ENCODE measurements around the gene RRM2.
"Not testable (repeated sequence)": the region's sequence is repeated elsewhere in the genome, so short reads cannot be mapped to it uniquely, and the experiment has no call there.

The RRM2 gene

DNA sequence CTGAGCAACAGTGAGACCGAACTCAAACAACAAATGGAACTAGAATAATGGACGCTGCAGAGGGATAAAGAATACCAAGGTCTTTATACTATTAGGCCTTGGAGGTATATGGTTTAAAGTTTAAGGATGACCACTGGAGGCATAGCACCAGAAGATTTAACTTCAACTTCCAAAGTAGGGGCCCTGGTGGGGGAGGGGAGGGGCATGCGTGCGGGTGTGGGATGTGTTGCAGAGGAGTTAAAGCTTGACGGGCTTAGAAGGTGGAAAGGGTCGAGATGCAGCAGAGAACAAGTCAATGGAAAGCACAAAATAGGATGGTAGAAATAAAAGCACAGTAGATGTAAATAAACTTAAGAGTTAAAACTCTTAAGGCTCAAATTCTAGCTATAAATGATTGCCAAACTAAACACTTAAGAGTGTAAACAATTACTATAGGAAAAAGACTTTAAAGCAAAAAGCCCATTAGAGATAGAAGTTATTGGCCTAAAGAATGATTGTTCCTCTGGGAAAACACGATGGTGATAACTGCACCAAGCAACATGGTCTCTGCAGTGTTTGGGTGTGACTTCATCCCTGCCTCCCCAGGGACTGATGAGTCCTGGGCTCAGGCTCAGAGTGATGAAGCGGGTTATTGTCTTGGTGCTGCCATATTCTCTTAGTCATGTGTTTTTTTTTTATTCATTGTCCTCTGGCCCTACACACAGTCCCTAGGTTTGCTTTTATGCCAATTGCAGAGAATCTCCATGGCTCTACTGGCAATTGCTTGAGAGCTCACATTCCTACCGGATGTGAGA lies 13.0 kb downstream of the RRM2 start:
- DNase-seq, result no peak

DNA sequence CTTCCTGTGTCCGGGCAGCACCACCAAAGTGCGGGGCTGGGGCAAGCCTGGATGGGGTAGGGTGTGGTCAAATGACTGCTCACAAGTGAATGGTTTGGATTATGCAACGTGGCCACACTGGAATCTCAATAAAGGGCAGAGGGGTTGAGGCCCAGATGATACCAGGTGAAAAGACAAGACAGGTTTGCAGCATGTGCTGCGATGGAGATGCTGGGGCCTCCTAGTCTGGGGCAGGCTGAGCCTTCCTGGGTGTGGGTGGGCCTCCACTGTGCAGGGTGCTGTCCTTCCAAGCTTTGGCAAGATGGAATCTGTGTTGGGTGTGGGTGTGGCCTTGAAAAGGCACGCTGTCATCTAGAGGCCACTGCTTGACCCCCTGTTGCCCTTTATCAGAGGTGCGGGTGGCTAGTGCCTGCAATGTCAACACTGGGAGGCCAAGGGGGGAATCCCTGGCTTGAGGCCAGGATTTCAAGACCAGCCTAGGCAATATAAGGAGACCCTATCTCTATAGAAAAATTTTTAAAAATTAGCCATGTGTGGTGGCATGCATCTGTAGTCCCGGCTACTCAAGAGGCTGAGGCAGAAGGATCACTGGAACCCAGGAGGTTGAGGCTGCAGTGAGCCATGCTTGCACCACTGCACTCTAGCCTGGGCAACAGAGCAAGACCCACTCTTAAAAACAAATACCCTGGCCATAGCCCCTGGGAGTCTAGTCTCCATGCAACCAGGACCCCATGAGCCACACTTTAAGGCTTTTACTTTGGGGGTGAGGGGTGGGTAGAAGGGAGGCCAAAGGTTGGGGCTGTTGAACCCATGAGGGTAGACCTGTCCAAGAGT lies 13.8 kb downstream of the RRM2 start:
- DNase-seq, result no peak

DNA sequence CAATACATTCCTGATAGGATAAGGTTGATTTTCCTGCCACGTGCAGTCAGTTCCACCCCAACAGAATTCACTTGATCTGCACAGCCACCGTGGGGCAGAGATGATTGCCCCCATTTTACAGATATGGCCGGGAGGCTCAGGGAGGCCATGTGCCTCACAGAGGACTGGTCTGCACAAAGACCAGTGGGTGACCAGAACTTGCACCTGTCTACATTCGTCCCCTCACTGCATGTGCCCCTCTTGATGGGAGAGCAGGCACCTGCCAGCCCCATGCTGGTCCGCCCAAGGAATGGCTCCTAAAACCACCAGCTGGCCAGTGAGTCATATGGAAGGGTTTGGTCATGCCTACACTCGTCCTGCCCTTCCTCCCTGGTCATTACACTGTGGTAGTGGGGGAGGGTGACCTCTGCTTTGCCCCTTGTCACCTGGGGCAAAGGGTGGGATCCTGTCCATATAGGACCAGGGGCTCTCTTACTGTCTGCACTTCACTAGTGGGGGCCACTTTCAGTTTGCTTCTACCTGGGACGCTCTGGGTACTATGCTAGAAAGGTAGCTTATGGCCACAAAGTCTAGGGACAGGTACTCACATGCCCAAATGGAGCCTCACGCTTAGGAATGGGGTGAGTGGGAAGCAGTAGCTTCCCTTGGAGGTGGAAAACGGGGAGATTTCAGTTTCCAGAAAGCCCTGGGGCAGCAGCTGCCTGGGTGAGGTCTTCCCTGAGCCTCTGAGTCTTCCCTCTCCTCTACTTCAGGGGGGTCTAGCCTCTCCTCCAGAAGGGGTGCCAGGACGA lies 14.7 kb downstream of the RRM2 start:
- DNase-seq, result no peak

DNA sequence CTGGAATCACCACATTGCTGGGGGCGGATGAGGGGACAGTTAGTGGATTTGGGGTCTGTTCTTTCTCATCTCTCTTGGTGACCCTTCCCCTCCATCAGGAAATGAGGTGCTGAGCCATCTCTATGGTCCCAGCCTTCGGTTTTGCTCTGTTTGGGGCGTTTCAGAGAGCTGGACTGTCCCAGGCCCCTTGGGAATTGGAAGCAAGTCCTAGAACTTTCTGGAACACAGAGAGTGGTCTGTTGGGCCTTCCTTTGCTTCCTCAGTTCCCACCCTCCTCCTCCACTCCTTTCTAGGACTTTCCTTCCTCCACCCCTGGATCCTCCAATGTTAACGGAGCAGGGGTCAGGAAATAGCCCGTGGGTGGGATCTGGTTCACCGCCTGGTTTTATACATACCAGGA lies 17.0 kb downstream of the RRM2 start:
- DNase-seq, result no peak

DNA sequence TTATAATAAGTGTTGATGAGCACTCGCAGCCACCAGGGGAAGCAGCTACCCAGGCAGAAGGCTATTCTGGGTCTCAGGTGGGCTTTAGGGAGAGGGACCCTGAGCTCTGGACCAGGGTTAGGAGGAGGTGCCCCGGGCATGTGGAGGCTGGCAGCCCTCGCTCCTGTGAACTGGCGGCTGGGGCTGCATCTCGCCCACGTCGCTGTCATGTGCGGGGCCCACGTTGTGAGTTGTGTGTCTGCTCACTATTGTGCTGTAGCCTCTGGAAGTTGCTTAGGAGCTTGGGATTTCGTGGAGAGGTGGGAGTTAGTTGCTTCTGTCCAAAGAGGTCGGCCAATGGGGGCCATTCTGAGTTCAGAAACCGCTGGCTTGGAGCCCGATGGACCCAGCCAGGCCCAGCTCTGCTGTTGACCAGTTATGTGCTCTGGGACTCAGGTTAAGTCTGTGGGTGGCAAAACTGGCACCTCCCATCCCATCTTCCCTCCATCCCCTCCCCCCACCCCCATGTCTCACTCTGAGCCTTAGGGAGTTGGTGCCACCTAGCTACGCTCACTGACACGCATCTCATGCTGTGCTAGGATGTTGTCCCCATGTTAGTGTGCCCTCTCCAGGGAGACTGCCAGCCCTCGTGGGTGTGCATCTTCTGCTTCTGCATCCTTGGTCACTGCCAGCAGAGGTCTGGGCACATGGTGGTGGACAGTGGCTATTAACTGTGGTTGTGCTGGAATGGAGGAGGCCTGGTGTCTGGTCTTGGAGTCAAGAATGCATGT lies 18.5 kb downstream of the RRM2 start:
- DNase-seq, result no peak

DNA sequence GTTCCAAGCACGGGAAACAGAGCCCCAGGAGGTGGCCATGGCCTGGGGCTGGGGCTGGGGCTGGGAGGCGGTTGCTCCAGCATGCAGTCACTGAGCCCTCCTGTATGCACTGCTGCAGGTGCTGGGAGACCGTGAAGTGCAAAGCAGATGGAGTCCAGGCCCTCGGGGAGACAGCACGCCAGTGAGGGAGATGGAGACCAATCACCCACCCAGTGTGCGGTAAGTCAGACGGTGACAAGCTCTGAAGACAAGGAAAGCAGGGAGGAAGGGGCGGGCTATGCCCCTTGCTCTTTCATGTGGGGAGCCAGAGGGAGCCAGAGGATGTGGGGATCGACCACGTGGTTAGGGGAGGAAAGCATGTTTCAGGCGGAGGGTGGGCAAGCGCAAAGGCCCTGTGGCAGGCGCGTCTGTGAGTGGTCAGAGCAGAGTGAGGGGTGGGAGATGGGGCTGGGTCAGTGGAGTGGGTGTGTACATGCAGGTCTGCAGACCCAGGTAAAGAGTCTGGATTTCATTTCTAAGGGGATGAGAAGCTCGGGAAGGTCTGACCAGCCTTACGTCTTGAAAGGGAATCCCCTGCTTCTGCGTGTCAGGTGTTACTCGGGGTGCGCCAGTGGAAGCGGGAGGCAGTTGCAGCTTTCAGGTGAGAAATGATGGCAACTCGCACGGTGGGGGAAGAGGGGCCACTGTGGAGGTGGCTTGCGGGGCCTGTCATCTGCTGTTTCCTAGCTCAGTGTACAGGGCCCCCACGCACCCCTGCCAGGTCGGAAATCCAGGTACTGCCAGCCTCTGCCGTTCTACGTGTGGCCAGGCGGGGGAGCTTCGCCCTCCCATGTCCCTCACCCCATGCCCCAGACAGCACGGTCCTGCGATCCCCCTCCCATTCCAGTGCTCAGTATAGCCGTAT lies 19.4 kb downstream of the RRM2 start:
- peak in 1 of 4 experiments; percentile 8 for DNase-seq

DNA sequence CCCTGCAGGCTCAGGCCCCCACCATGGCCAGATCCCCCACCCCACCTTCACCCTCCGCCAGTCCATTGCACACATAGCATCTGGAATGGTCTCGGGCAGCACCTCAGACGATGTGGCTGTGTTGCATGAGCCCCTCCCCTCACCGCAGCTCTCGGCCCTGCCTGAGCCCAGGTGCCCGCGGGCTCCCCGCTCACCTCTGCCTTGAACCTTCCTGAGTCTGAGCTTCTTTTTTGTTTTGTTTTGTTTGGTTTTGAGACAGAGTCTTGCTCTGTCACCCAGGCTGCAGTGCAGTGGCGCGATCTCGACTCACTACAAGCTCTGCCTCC lies 20.1 kb downstream of the RRM2 start:
- DNase-seq, result no peak

DNA sequence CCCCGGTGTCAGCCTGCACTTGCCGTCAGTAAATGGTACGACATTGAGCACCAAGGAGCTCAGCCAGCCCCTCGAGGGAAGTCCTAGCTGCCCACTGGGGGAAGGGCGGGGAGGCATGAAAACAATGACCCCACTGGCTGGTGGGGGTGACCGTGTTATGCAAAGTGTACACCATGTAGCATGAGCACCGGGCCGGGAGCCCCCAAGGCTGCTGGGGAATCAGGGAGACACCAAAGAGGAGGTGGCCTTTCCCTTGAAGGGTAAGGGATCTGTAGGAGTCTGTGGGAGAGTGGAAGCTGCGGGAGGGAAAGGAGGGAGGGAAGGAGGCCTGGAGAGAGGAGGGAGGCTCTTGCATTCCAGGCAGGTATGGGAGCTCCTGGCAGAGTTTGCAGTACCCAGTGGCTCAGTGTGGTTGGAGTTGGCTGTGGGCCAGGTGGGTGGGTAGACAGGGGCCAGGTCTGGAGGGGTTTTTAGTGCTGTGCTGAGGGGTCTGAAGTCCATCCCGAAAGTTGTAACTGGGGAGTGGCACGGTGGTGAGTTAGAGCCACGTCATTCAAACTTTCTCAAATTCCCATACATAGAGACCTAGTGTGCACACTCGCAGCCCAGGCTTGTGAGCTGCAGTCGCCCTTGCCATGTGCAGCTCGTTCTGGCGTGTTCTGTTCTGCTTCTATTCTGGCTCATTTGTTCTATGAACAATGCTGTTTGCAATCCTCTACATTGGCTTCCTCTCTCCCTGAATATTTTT lies 22.4 kb downstream of the RRM2 start:
- no peak for DNase-seq

DNA sequence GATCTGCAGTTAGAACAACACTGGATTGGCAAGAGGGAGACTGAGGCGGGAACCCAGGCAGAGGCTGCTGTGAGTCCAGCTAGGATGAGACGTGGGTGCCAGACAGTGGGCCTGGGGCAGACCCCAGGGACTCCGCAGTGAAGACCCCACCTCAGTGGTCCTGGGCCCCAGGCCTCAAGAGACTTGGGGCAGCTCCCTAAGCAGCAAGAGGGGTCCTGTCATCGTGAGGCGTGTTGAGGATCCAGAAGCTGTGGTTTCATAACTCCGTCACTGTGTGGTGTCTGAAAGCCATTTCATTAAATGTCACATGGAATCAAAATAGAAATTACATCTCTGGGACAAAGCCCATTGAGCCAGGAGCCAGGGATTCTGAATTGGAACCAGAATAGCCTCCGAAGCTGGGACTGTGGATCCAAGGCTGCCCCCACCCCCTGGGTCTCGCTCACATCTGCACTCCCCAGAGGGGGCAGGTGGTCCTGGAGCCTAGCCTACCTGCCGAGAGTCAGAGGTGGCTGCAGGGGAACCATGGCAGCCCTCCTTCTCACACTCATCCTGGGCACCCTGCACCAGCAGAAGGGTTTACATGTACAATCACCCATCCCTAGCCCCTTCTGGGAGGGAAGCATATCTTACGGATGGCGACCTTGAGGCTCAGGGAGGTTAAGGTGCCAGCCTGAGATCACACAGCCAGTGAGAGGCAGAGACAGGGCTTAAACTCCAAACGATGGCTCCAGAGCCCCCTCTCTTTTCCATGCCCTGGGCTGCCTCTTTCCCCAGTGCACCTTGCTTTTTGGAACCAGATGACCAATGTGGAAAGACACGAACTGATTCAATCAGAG lies 23.2 kb downstream of the RRM2 start:
- DNase-seq, result no peak

DNA sequence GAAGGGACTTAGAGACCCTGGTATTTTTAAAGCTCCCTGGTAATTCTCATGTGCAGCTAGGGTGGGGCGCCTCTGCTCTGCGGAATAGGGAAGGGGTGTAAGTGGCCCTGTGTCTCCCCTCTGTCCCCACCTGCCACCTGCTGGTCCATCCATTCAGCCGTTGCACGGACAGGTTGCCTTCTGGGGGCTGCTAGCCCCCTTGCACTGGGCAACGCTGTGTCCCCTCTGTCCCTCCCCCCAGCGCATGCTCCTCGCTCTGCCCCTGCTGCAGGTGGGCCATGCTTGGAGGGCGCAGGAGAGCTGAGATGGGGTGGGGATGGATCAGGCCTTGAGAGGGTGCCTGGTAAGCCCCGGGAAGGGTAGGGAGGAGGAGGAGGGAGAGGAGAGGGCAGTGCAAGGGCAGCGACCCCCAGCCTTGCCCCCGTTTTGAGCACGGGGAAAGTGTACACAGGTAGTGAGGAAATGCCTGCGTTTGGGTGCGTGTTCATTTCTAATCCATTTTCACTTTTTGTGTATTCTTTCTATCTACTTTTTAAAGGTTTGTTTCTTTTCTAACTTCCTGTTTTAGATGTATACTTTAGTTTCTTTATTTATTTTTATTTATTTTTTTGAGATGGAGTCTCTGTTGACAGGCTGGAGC lies 23.9 kb downstream of the RRM2 start:
- DNase-seq, result no peak

DNA sequence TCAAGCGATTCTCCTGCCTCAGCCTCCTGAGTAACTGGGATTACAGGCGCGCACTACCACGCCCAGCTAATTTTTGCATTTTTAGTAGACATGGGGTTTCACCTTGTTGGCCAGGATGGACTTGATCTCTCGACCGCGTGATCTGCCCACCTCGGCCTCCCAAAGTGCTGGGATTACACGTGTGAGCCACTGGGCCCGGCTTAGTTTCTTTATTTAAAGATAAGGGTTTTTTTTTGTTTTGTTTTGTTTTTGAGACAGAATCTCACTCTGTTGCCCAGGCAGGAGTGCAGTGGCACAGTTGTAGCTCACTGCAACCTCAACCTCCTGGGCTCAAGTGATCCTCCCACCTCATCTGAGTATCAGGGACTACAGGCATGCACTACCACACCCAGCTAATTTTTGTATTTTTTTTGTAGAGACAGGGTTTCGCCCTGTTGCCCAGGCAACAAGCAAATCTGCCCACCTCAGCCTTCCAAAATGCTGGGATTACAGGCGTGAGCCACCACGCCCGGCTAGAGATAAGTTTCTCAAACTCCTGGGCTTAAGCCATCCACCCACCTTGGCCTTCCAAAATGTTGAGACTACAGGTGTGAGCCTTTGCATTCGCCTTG lies 24.6 kb downstream of the RRM2 start:
- not testable (repeated sequence) for DNase-seq

DNA sequence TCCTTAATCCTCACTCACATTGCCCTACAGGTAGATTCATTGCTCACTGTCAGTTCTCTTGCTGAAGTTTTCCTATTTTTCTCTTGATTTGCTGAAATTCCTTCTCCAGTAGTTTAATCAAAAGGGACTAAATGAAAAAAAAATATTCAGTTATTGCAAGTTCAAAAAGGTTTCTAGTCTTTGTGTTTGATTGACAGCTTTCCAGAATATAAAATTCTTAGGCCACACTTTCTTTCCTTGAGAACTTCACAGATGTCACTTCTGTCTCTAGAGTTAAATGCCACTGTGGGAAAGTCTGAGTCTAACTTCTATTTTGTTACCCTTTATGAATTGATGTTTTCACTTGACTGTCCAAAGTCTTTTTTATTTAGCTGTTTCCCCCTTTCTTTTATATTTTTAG lies 25.7 kb downstream of the RRM2 start:
- no peak for DNase-seq

DNA sequence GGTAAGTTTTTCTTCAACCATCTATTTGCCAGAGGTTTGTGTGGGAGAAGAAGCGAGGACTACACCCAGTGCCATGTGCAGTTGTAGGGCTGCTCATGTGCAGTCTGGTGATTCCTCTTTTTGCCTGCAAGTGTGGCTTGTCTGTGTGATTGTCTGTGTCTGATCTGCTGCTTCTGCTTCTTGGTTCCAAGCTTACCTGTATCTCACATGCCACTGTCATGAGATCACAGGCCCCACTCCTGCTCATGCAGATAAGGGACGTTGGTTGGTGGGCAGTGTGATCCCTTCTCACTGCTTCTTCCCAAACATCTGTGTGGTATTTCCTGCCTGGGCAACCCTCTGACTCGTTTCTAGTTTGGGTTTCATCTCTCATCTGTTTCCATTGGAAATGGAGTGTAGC lies 27.1 kb downstream of the RRM2 start:
- DNase-seq, result no peak

DNA sequence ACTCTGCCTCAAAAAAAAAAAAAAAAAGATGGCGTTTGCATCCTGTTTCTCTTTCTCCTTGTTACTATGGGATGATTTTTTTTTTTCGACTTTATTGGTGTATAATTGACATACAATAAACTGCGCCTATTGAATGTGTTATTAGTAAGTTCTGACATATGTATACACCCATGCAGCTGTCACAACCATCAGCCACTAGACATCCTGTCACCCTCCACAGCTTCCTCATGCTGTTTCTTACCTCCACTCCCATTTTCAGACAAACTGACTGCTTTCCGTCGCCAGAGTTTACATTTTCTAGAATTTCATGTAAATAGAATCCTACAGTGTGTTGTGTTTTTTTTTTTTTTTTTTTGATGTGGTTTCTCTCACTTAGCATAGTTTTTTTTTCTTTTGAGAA lies 27.9 kb downstream of the RRM2 start:
- DNase-seq, result no peak

DNA sequence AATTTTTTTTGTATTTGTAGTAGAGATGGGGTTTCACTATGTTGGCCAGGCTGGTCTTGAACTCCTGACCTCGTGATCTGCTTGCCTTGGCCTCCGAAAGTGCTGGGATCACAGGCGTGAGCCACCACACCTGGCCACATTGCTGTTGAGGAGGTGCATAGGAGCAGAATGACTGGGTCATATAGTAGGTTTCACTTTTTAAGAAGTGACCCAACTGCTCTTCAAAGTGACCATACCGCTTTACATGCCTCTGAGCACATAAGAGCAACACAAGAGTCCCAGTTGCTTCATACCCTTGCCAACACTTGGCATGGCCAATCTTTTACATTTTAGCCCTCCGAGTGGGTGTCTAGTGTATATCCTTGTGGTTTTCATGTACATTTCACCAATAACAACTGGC lies 28.9 kb downstream of the RRM2 start:
- DNase-seq, result no peak

DNA sequence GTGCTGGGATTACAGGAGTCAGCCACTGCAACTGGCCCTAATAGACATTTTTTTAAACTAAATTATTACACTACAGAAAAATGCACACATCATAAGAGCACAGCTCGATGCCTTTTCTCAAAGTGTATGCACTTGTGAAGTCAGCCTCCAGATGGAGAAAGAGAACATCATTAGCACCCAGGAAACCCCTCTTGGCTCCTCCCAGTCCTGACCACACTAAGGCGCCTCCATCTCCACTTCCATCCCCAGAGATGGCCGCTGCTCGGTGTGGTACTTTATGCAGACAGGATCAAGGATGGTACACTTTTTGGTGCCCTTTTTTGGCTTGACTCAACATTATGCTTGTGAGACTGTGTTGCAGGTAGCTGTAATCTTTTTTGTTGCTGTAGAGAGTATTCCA lies 34.8 kb downstream of the RRM2 start:
- no peak for DNase-seq

DNA sequence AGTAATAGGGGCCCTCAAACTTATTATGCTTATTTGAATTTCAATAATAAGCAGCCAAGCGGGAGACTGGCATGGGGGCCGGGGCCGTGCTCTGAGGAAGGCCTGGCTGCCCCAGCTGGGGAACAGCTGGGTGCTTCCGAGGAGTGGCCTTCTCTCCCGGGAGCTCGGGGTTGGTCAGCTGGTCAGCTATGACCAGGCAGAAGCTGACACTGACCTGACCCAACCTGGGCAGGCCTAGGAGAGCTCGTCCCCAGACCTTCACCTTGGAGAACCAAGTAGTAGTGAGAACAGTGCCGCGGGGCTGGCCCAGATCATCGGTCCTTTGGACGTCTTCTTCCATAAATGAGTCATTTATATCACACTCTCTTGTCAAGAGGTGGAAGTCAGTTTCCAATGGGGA lies 36.1 kb downstream of the RRM2 start:
- DNase-seq, result no peak

DNA sequence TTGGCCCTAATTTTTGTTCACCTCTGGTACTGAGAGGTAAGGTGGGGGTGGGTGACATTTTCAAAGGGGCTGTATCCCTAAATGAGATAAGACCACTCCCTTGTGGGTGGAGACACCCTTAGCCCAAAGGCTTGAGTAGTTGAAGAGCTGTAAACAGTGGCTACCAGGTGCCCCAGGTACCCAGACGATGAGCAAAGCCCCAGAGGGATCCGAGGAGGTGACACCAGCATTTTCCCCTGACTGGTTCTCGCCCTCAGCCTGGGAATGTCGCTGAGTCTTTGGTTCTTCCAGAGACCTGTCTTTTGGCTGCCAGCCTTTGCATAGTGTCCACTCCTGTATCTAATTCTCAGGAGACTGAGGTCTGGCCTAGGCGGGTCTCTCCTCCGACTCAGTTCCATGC lies 36.5 kb downstream of the RRM2 start:
- DNase-seq, result no peak

DNA sequence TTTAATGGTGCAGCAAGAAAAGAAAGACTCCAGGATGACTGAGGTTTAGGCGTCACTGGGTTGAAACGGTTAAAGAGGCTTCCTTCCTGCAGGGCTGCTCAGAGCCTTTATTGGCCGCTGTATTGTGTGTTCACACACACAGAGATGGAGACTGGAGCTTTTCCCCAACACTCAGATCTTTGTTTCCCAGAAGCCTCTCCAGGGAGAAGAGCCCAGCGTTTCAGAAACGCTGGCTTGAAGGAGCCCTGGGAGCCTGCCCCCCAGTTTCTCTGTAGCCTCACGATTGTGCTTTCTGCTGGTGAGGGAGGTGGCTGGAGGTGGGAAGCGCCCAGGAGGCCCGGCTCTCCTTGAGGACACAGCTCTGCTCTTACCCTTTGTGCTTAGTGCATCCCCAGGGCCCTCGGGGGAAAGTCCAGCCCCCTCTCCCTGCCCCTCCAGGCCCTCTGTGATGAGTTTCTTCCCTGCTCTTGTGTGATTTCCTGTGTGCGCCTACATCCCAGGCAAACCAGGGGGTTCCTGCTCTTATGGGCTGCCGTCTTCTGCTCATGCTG lies 37.1 kb downstream of the RRM2 start:
- DNase-seq, result no peak

Data from activated naive CD4-positive, alpha-beta T cell (primary cell).